HEK293 (cell line): ENCODE measurements around the gene SH3TC1.

Source experiments
- KLF7 ChIP-seq: fragments of 450-650 bp; formaldehyde crosslinking; IDR thresholded peaks from 2 replicates; pipeline ENCODE4 v1.5.1; 2016; ENCODE audit warnings: missing biosample characterization, missing genetic modification characterization, borderline replicate concordance
- MEIS1 ChIP-seq: sonication (generic); formaldehyde crosslinking; IDR thresholded peaks from 2 replicates; pipeline ENCODE4 v1.8.1; 2022; ENCODE audit warnings: missing genetic modification reagents, mild to moderate bottlenecking, borderline replicate concordance
- ZBTB7A ChIP-seq: fragments of 450-650 bp; formaldehyde crosslinking; IDR thresholded peaks from 2 replicates; pipeline ENCODE4 v1.5.1; 2016; ENCODE audit warnings: low read depth, missing biosample characterization, missing genetic modification characterization
- ZFP37 ChIP-seq: fragments of 450-650 bp; formaldehyde crosslinking; IDR thresholded peaks from 2 replicates; pipeline ENCODE4 v1.5.1; 2016; ENCODE audit warnings: missing biosample characterization, missing genetic modification characterization
- ZNF112 ChIP-seq: fragments of 450-650 bp; formaldehyde crosslinking; IDR thresholded peaks from 2 replicates; pipeline ENCODE4 v1.5.0; 2017; ENCODE audit warnings: missing biosample characterization, missing genetic modification characterization
- ZNF274 ChIP-seq, 2 experiments: fragments of 200-500 bp in 1 of 2; fragments of 450-650 bp in 1 of 2; sonication (Bioruptor generic) in 1 of 2; formaldehyde crosslinking in 1 of 2; IDR thresholded peaks; 2 replicates each; pipeline versions ENCODE4 v1.5.1 to v1.6.1; 2014 to 2016; ENCODE audit warnings: borderline replicate concordance in 1 of 2, inconsistent platforms in 1 of 2, low read length in 1 of 2, missing biosample characterization in 1 of 2, missing genetic modification characterization in 1 of 2
- ZNF362 ChIP-seq: fragments of 450-650 bp; formaldehyde crosslinking; IDR thresholded peaks from 2 replicates; pipeline ENCODE4 v1.5.1; 2016; ENCODE audit warnings: missing biosample characterization, missing genetic modification characterization
- ZNF549 ChIP-seq: fragments of 450-650 bp; IDR thresholded peaks from 2 replicates; pipeline ENCODE4 v1.5.1; 2018; ENCODE audit warnings: missing biosample characterization, missing genetic modification characterization, mild to moderate bottlenecking, inconsistent platforms, moderate library complexity
- ZNF777 ChIP-seq: fragments of 450-650 bp; formaldehyde crosslinking; IDR thresholded peaks from 2 replicates; pipeline ENCODE4 v1.5.1; 2017; ENCODE audit warnings: missing biosample characterization, missing genetic modification characterization, borderline replicate concordance
- TF ChIP-seq, protein P1 (sequence below): fragments of 450-650 bp; formaldehyde crosslinking; IDR thresholded peaks from 2 replicates; pipeline ENCODE4 v1.5.1; 2016; ENCODE audit warnings: missing biosample characterization, missing genetic modification characterization

DNA sequence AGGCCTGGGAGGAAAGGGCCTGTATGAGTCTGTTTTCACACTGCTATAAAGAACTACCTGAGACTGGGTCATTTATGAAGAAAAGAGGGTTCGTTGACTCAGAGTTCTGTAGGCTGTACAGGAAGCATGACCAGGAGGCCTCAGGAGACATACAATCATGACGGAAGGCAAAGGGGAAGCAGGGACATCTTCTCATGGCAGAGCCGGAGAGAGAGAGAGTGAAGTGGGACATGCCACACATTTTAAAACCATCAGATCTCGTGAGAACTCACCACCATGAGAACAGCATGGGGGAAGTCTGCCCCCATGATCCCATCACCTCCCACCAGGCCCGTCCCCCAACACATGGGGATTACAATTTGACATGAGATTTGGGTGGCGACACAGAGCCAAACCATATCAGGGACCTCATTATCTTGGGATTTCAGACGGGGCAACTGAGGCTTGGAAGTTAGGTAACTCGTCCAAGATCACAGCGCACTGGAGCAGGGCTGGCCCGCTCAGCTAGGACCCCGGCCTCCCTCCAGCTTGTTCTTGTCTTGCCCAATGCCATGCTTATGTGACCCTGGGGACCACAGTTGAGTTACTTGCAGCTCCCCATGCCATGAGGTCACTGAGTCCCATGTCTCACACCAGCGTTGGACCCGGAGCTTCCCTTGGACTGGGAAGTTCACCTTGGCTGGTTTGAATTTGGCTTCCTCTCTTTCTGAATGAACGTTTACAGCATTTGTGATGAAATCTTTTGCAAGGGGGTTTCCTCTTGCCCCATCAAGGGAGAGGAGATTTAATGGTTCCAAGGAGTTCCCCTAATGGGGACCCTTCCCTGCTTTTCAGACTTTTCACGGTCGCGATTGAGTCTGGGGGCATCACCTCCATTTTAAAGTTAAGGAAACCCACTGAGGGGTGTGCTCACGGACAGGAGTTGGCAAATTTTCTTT is 88.5 kb downstream of the SH3TC1 start:
- TF ChIP-seq KLF7 (no peak), MEIS1 (CRISPR knock-in tag) (no peak), ZNF549 (tag by site-specific recombination) (no peak), ZNF274 (IDR thresholded peaks at IDR 0.05; ENCODE audit: low read length) (no peak), ZNF274 (tag by site-specific recombination; IDR thresholded peaks at IDR 0.05; ENCODE audit: borderline replicate concordance) (no peak), ZBTB7A (no peak), ZNF112 (tag by site-specific recombination) (no peak), ZNF362 (tag by site-specific recombination) (no peak), ZNF777 (tag by site-specific recombination) (no peak), ZFP37 (tag by site-specific recombination) (no peak)
- TF ChIP-seq, protein P1, sequence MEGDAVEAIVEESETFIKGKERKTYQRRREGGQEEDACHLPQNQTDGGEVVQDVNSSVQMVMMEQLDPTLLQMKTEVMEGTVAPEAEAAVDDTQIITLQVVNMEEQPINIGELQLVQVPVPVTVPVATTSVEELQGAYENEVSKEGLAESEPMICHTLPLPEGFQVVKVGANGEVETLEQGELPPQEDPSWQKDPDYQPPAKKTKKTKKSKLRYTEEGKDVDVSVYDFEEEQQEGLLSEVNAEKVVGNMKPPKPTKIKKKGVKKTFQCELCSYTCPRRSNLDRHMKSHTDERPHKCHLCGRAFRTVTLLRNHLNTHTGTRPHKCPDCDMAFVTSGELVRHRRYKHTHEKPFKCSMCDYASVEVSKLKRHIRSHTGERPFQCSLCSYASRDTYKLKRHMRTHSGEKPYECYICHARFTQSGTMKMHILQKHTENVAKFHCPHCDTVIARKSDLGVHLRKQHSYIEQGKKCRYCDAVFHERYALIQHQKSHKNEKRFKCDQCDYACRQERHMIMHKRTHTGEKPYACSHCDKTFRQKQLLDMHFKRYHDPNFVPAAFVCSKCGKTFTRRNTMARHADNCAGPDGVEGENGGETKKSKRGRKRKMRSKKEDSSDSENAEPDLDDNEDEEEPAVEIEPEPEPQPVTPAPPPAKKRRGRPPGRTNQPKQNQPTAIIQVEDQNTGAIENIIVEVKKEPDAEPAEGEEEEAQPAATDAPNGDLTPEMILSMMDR (tag by site-specific recombination) = no peak
